Measurements from ENCODE around the gene NYAP2.

DNA sequence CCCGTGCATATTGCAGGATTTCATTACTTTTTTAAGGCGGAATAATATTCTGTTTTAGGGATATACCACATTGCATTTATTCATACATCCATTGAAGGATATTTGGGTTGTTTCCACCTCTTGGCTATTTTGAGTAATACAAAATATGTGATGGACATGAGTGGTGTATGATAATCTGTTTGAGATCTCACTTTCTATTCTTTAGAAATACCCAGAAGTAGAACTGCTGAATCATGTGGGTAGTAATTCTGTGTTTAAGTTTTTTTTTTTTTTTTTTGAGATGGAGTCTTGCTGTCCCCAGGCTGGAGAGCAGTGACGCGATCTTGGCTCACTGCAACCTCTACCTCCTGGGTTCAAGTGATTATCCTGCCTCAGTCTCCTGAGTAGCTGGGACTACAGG, 201.4 kb downstream of the NYAP2 start:
- TF ChIP-seq, protein P1, sequence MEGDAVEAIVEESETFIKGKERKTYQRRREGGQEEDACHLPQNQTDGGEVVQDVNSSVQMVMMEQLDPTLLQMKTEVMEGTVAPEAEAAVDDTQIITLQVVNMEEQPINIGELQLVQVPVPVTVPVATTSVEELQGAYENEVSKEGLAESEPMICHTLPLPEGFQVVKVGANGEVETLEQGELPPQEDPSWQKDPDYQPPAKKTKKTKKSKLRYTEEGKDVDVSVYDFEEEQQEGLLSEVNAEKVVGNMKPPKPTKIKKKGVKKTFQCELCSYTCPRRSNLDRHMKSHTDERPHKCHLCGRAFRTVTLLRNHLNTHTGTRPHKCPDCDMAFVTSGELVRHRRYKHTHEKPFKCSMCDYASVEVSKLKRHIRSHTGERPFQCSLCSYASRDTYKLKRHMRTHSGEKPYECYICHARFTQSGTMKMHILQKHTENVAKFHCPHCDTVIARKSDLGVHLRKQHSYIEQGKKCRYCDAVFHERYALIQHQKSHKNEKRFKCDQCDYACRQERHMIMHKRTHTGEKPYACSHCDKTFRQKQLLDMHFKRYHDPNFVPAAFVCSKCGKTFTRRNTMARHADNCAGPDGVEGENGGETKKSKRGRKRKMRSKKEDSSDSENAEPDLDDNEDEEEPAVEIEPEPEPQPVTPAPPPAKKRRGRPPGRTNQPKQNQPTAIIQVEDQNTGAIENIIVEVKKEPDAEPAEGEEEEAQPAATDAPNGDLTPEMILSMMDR (IDR thresholded peaks at IDR 0.05): no peak
- TF ChIP-seq POLR2A (IDR thresholded peaks at IDR 0.05): no peak
